Colonic mucosa (tissue), 4 donors: ENCODE results near the gene PDCD2. TPM values are rescaled to one million over a fixed set of nuclear protein-coding genes. Genes with fewer than 3 reads are reported as not detected.
"Not testable (repeated sequence)": the region's sequence is repeated elsewhere in the genome, so short reads cannot be mapped to it uniquely, and the experiment has no call there.

Experiments
- DNase-seq: peaks from one replicate; pipeline ENCODE4 v3.0.0-alpha.2; 2020
- H3K27ac ChIP-seq: fragments of 200-600 bp; one replicate; pipeline ENCODE4 v1.8.0; 2021
- H3K27me3 ChIP-seq: fragments of 200-600 bp; one replicate; pipeline ENCODE4 v1.8.0; 2021
- H3K36me3 ChIP-seq: fragments of 200-600 bp; one replicate; pipeline ENCODE4 v1.8.0; 2021
- H3K4me1 ChIP-seq: fragments of 200-600 bp; one replicate; pipeline ENCODE4 v1.8.0; 2021; ENCODE audit warnings: mild to moderate bottlenecking
- H3K4me3 ChIP-seq: fragments of 200-600 bp; one replicate; pipeline ENCODE4 v1.8.0; 2021
- H3K9ac ChIP-seq, 2 donors: one replicate each; pipeline ENCODE4 v1.7.0; 2013; ENCODE audit warnings: control low read depth in 2 of 2, low read depth in 2 of 2, low read length in 2 of 2
- H3K9me3 ChIP-seq: fragments of 200-600 bp; one replicate; pipeline ENCODE4 v1.8.0; 2021
- intact Hi-C: fragments of 100-400 bp; cut with DNase I; formaldehyde crosslinking; loops from one replicate; pipeline ENCODE4 v1.14.1; 2022
- total RNA-seq, 2 donors: library from RNA; stranded (reverse); fragmentation: NEBNext Ultra II Directional in 1 of 2; extraction: Animal tissue kit (Norgen Biotek cat#: 25700) in 1 of 2; gene quantifications; one replicate each; pipeline ENCODE4 v1.2.1, GENCODE V29; 2021
- TF ChIP-seq, protein P1 (sequence below): fragments of 200-600 bp; IDR thresholded peaks from one replicate; pipeline ENCODE4 v1.8.0; 2022; ENCODE audit warnings: antibody characterized with exemption, mild to moderate bottlenecking
- donor health status: healthy.
- donor health status: DM: no; HTN: no; CAD: no.
- donor health status: DM: no; HTN: no; CAD: no.

PDCD2 gene
- total RNA-seq, 2 donors from 2014 or later: 46.7 to 61.5 TPM

- Histone ChIP-seq H3K9ac (no peak overlapping the region), H3K4me1 (no peaks in the 10 kb centered on the region), H3K4me3 (no peak overlapping the region), H3K9me3 (no peaks in the 10 kb centered on the region), H3K27me3 (no peaks in the 10 kb centered on the region), H3K36me3 (peaks cover 20% of the 10 kb centered on the region), H3K27ac (no peak overlapping the region)
- TF ChIP-seq, protein P1, sequence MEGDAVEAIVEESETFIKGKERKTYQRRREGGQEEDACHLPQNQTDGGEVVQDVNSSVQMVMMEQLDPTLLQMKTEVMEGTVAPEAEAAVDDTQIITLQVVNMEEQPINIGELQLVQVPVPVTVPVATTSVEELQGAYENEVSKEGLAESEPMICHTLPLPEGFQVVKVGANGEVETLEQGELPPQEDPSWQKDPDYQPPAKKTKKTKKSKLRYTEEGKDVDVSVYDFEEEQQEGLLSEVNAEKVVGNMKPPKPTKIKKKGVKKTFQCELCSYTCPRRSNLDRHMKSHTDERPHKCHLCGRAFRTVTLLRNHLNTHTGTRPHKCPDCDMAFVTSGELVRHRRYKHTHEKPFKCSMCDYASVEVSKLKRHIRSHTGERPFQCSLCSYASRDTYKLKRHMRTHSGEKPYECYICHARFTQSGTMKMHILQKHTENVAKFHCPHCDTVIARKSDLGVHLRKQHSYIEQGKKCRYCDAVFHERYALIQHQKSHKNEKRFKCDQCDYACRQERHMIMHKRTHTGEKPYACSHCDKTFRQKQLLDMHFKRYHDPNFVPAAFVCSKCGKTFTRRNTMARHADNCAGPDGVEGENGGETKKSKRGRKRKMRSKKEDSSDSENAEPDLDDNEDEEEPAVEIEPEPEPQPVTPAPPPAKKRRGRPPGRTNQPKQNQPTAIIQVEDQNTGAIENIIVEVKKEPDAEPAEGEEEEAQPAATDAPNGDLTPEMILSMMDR: no peak
- no peak for DNase-seq
- intact Hi-C loops: no loop called here
These were observed 51.5 kb downstream of the PDCD2 start for GRCh38 chr6:170532867-170533488.

DNA sequence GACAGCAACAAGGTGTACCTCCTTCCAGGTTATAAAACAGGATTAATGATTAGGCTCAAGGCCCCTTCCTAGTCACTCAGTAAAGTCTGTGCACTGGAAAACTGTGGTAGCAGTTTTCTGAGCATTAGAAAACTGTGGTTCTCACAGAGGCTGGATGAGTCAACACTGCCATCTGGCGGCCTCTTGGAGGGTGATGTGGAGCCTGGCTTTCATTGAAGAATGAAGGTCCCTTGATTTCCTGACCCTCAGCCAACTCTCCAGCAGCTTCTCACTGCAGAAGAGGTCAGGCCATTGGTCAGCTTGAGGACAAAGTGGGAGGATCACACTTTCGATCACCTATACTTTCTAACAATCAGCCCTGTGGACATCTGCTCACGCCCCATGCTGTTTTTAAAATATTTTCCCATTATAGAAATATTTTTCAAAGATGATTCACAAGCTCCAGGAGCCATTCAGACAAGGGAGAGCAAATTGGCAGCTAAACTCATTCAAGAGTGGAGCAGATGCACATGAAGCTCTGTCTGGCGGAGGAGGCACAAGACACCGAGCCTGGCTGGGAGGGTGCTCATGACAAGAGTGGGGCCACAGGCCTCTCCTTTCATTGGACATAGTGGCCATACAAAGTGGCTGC lies 54.5 kb downstream of the PDCD2 start:
- intact Hi-C loops: loop anchor here (5.0 to 10.0 kb wide), 2 partner anchors 698 to 735 kb away; no protein-coding TSS in a partner anchor
- DNase-seq: peak; percentile 70
- Histone ChIP-seq H3K27ac (no peak overlapping the region), H3K9ac (no peak overlapping the region), H3K9me3 (no peaks in the 10 kb centered on the region), H3K36me3 (peaks cover under 1% of the 10 kb centered on the region), H3K4me3 (no peak overlapping the region), H3K27me3 (no peaks in the 10 kb centered on the region), H3K4me1 (no peaks in the 10 kb centered on the region)
- TF ChIP-seq, protein P1: peak; percentile 79

DNA sequence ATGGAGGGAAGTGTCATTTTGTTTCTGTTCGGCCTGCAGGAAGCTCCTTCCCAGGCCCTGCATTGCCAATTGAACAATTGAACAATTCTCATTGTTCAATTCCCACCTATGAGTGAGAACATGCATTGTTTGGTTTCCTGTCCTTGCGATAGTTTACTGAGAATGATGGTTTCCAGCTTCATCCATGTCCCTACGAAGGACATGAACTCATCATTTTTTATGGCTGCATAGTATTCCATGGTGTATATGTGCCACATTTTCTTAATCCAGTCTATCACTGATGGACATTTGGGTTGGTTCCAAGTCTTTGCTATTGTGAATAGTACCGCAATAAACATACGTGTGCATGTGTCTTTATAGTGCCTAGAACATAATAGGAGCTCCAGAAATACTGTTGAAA lies 56.4 kb downstream of the PDCD2 start:
- not testable (repeated sequence) for H3K4me3 ChIP-seq, H3K9ac ChIP-seq, H3K9me3 ChIP-seq, H3K27ac ChIP-seq, DNase-seq, H3K4me1 ChIP-seq, H3K27me3 ChIP-seq, H3K36me3 ChIP-seq
- intact Hi-C loops: loop anchor here (5.0 to 10.0 kb wide), 2 partner anchors 696 to 733 kb away; no protein-coding TSS in a partner anchor

- no peaks in the 10 kb centered on the region for H3K4me1 ChIP-seq
- TF ChIP-seq, protein P1: no peak
- no peak overlapping the region for H3K4me3 ChIP-seq
- no peak overlapping the region for H3K27ac ChIP-seq
- H3K9me3 ChIP-seq: no peaks in the 10 kb centered on the region
- no peak for DNase-seq
- H3K9ac ChIP-seq: no peak overlapping the region
- intact Hi-C loops: loop anchor here (5.0 to 10.0 kb wide), 2 partner anchors 693 to 731 kb away; no protein-coding TSS in a partner anchor
- no peaks in the 10 kb centered on the region for H3K36me3 ChIP-seq
- no peaks in the 10 kb centered on the region for H3K27me3 ChIP-seq
These were observed 58.6 kb downstream of the PDCD2 start for GRCh38 chr6:170525795-170526194.

Other genes starting within 250 kb of the PDCD2 start
- gene PSMB1, start 31.3 kb downstream of the PDCD2 start, total RNA-seq: 100 to 1,000 TPM; 140 to 172 TPM
- 10 to 100 TPM; 11.7 to 13.4 TPM for gene TBP, start 30.3 kb downstream of the PDCD2 start, total RNA-seq